Measurements from ENCODE around the gene GPRC5C.
"Not testable (repeated sequence)": the region's sequence is repeated elsewhere in the genome, so short reads cannot be mapped to it uniquely, and the experiment has no call there.

The GPRC5C gene

GRCh38 chr17:74392848-74393247 lies 39.0 kb upstream of the GPRC5C start:
- H3K4me3 ChIP-seq (ENCODE audit: extremely low read depth, insufficient read depth, low read length, poor library complexity, severe bottlenecking) = no peak overlapping the region
- WGBS, 2 experiments (ENCODE audit: insufficient coverage in 2 of 2) = 54 to 67% methylated on average over 3 of the region's 5 CpGs

GRCh38 chr17:74393346-74393942 lies 38.4 kb upstream of the GPRC5C start:
- H3K9me3 ChIP-seq (ENCODE audit: control insufficient read depth, low read length) = no peaks in the 10 kb centered on the region
- H3K4me3 ChIP-seq (ENCODE audit: extremely low read depth, insufficient read depth, low read length, poor library complexity, severe bottlenecking) = no peak overlapping the region
- 88 to 93% methylated on average over 4 to 6 of the region's 6 CpGs for WGBS, 2 experiments (ENCODE audit: insufficient coverage in 2 of 2)
- H3K27ac ChIP-seq (ENCODE audit: low read depth, low read length, severe bottlenecking) = no peak overlapping the region
- H3K36me3 ChIP-seq (ENCODE audit: control insufficient read depth, insufficient read depth, low read length) = no peaks in the 10 kb centered on the region
- H3K4me1 ChIP-seq (ENCODE audit: control insufficient read depth, insufficient read depth, low read length, poor library complexity, severe bottlenecking) = peaks cover 18% of the 10 kb centered on the region

More at GRCh38 chr17:74392848-74393247, 39.0 kb upstream of the GPRC5C start:
- Histone ChIP-seq H3K36me3 (ENCODE audit: control insufficient read depth, insufficient read depth, low read length) (no peaks in the 10 kb centered on the region), H3K27ac (ENCODE audit: low read depth, low read length, severe bottlenecking) (no peak overlapping the region), H3K4me1 (ENCODE audit: control insufficient read depth, insufficient read depth, low read length, poor library complexity, severe bottlenecking) (peaks cover 20% of the 10 kb centered on the region), H3K9me3 (ENCODE audit: control insufficient read depth, low read length) (no peaks in the 10 kb centered on the region)

- peak overlapping the region; percentile 62 for H3K27ac ChIP-seq (ENCODE audit: low read depth, low read length, severe bottlenecking)
- no peaks in the 10 kb centered on the region for H3K9me3 ChIP-seq (ENCODE audit: control insufficient read depth, low read length)
- no peaks in the 10 kb centered on the region for H3K36me3 ChIP-seq (ENCODE audit: control insufficient read depth, insufficient read depth, low read length)
- no peak overlapping the region for H3K4me3 ChIP-seq (ENCODE audit: extremely low read depth, insufficient read depth, low read length, poor library complexity, severe bottlenecking)
- 84 to 90% methylated on average over 8 to 9 of the region's 12 CpGs for WGBS, 2 experiments (ENCODE audit: insufficient coverage in 2 of 2)
- peaks cover 13% of the 10 kb centered on the region for H3K4me1 ChIP-seq (ENCODE audit: control insufficient read depth, insufficient read depth, low read length, poor library complexity, severe bottlenecking)
Measured at GRCh38 chr17:74394275-74394950, 37.5 kb upstream of the GPRC5C start.

DNA sequence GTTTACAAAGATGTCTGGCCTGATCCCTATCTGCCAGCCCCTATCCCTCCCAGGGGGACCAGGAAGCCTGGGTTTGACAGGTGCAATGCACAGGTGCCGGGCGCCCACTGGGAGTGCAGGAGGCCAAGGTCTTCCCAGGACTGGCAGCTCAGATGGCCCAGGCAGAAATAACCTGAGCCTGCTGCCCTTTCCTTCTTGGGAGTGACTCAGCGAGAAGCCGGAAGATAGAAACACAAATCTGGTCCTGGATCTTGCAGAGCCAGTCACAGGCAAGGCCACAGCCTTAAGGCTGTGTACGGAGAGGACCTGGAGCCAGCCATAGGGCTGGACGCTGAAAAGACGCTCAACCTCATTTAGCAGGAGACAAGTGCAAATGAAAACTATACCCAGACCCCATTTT lies 36.9 kb upstream of the GPRC5C start:
- 95 to 98% methylated on average over 7 of the region's 7 CpGs for WGBS, 2 experiments (ENCODE audit: insufficient coverage in 2 of 2)

GRCh38 chr17:74396567-74396966 lies 35.3 kb upstream of the GPRC5C start:
- Histone ChIP-seq H3K4me1 (ENCODE audit: control insufficient read depth, insufficient read depth, low read length, poor library complexity, severe bottlenecking) (peaks cover 10% of the 10 kb centered on the region), H3K4me3 (ENCODE audit: extremely low read depth, insufficient read depth, low read length, poor library complexity, severe bottlenecking) (no peak overlapping the region), H3K27ac (ENCODE audit: low read depth, low read length, severe bottlenecking) (no peak overlapping the region), H3K9me3 (ENCODE audit: control insufficient read depth, low read length) (no peaks in the 10 kb centered on the region), H3K36me3 (ENCODE audit: control insufficient read depth, insufficient read depth, low read length) (no peaks in the 10 kb centered on the region)
- WGBS, 2 experiments (ENCODE audit: insufficient coverage in 2 of 2) = 80 to 100% methylated on average over 1 of the region's 4 CpGs

More for the DNA sequence above, 36.9 kb upstream of the GPRC5C start:
- no peaks in the 10 kb centered on the region for H3K9me3 ChIP-seq (ENCODE audit: control insufficient read depth, low read length)
- peaks cover 13% of the 10 kb centered on the region for H3K4me1 ChIP-seq (ENCODE audit: control insufficient read depth, insufficient read depth, low read length, poor library complexity, severe bottlenecking)
- H3K36me3 ChIP-seq (ENCODE audit: control insufficient read depth, insufficient read depth, low read length) = no peaks in the 10 kb centered on the region
- H3K4me3 ChIP-seq (ENCODE audit: extremely low read depth, insufficient read depth, low read length, poor library complexity, severe bottlenecking) = no peak overlapping the region
- peak overlapping the region; percentile 62 for H3K27ac ChIP-seq (ENCODE audit: low read depth, low read length, severe bottlenecking)

DNA sequence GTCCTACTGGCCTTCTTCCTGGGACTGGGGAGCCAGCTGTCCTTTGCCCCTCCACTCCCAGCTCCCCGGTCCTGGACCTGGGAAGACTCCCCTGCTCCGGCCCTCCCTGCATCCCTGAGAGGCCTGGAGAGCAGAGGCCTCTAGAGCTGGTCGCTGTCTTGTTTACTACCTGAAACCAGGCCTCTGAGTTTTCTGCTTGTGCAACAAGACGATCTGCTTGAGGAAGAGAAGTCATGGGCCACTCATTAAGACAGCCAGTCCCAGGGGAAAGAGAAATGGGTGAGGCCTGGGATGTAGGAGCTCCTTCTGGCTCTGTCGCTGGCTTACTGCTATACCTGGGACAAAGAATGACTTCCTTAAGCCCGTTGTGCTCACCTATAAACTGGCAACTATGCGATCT lies 29.8 kb upstream of the GPRC5C start:
- Histone ChIP-seq H3K27ac (ENCODE audit: low read depth, low read length, severe bottlenecking) (no peak overlapping the region), H3K4me1 (ENCODE audit: control insufficient read depth, insufficient read depth, low read length, poor library complexity, severe bottlenecking) (peaks cover 16% of the 10 kb centered on the region), H3K36me3 (ENCODE audit: control insufficient read depth, insufficient read depth, low read length) (no peaks in the 10 kb centered on the region), H3K4me3 (ENCODE audit: extremely low read depth, insufficient read depth, low read length, poor library complexity, severe bottlenecking) (no peak overlapping the region), H3K9me3 (ENCODE audit: control insufficient read depth, low read length) (no peaks in the 10 kb centered on the region)
- 92 to 99% methylated on average over 7 of the region's 7 CpGs for WGBS, 2 experiments (ENCODE audit: insufficient coverage in 2 of 2)

DNA sequence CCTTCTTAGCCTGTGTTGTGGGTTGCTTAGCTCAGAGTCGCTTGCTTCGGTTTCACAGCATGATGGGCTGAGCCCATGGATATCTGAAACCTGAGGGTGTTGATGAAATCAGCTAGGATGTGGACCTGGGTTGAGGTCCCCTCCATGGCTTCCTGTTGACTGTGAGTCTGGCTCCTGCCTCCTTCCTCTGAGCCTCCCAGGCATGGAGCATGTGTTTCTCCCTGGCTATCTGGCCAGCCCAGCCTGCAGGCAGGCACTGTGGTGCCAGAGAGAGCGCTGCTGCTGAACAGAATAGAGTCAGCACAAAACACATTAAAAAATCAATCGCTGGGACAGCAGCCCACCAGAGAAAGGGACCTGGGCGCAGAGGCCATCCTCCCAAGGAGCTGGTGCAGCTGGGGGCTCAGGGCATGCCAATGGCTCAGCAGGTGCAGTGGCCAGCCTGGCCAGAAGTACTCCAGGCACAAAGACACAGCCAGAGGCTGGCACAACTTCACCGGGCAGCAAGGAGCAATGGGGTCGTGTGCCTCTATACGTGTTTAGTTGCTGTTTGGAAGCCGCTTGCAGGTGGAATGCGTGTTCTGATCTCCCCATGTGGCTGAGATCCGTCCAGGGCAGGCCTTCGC lies 28.3 kb upstream of the GPRC5C start:
- Histone ChIP-seq H3K4me3 (ENCODE audit: extremely low read depth, insufficient read depth, low read length, poor library complexity, severe bottlenecking) (no peak overlapping the region), H3K27ac (ENCODE audit: low read depth, low read length, severe bottlenecking) (peak overlapping the region; percentile 23), H3K36me3 (ENCODE audit: control insufficient read depth, insufficient read depth, low read length) (no peaks in the 10 kb centered on the region), H3K4me1 (ENCODE audit: control insufficient read depth, insufficient read depth, low read length, poor library complexity, severe bottlenecking) (peaks cover 17% of the 10 kb centered on the region), H3K9me3 (ENCODE audit: control insufficient read depth, low read length) (no peaks in the 10 kb centered on the region)
- WGBS, 2 experiments (ENCODE audit: insufficient coverage in 2 of 2) = 59 to 67% methylated on average over 9 of the region's 12 CpGs

- peaks cover 20% of the 10 kb centered on the region for H3K4me1 ChIP-seq (ENCODE audit: control insufficient read depth, insufficient read depth, low read length, poor library complexity, severe bottlenecking)
- WGBS, 2 experiments (ENCODE audit: insufficient coverage in 2 of 2) = 10 to 50% methylated on average over 2 of the region's 7 CpGs
- H3K36me3 ChIP-seq (ENCODE audit: control insufficient read depth, insufficient read depth, low read length) = no peaks in the 10 kb centered on the region
- H3K27ac ChIP-seq (ENCODE audit: low read depth, low read length, severe bottlenecking) = peak overlapping the region; percentile 41
- H3K9me3 ChIP-seq (ENCODE audit: control insufficient read depth, low read length) = no peaks in the 10 kb centered on the region
- H3K4me3 ChIP-seq (ENCODE audit: extremely low read depth, insufficient read depth, low read length, poor library complexity, severe bottlenecking) = no peak overlapping the region
Measured at GRCh38 chr17:74404218-74404617, 27.7 kb upstream of the GPRC5C start.

DNA sequence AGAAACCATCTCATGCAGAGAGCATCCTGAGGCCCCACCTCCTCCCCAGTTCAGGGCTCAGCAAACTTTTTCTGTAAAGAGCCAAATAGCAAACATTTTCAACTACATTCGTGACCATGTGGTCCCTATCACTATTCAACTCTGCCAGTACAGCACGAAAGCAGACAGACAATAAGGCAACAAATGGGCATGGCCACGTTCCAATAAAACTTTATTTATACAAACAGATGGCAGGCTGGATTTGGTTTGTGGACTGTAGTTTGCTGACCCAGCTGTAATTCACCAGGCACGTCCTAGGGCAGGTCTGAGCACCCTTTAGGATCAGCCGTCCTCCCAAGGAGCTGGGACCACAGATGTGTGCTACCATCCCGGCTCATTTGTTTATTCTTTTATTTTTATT lies 27.1 kb upstream of the GPRC5C start:
- H3K27ac ChIP-seq (ENCODE audit: low read depth, low read length, severe bottlenecking) = peak overlapping the region; percentile 41
- no peak overlapping the region for H3K4me3 ChIP-seq (ENCODE audit: extremely low read depth, insufficient read depth, low read length, poor library complexity, severe bottlenecking)
- peaks cover 22% of the 10 kb centered on the region for H3K4me1 ChIP-seq (ENCODE audit: control insufficient read depth, insufficient read depth, low read length, poor library complexity, severe bottlenecking)
- no peaks in the 10 kb centered on the region for H3K9me3 ChIP-seq (ENCODE audit: control insufficient read depth, low read length)
- 78 to 90% methylated on average over 2 of the region's 6 CpGs for WGBS, 2 experiments (ENCODE audit: insufficient coverage in 2 of 2)
- no peaks in the 10 kb centered on the region for H3K36me3 ChIP-seq (ENCODE audit: control insufficient read depth, insufficient read depth, low read length)

- peaks cover 26% of the 10 kb centered on the region for H3K4me1 ChIP-seq (ENCODE audit: control insufficient read depth, insufficient read depth, low read length, poor library complexity, severe bottlenecking)
- H3K4me3 ChIP-seq (ENCODE audit: extremely low read depth, insufficient read depth, low read length, poor library complexity, severe bottlenecking); H3K27ac ChIP-seq (ENCODE audit: low read depth, low read length, severe bottlenecking); H3K9me3 ChIP-seq (ENCODE audit: control insufficient read depth, low read length); H3K36me3 ChIP-seq (ENCODE audit: control insufficient read depth, insufficient read depth, low read length): not testable (repeated sequence)
- 86 to 92% methylated on average over 4 of the region's 5 CpGs for WGBS, 2 experiments (ENCODE audit: insufficient coverage in 2 of 2)
Measured at GRCh38 chr17:74405311-74405710, 26.6 kb upstream of the GPRC5C start.

DNA sequence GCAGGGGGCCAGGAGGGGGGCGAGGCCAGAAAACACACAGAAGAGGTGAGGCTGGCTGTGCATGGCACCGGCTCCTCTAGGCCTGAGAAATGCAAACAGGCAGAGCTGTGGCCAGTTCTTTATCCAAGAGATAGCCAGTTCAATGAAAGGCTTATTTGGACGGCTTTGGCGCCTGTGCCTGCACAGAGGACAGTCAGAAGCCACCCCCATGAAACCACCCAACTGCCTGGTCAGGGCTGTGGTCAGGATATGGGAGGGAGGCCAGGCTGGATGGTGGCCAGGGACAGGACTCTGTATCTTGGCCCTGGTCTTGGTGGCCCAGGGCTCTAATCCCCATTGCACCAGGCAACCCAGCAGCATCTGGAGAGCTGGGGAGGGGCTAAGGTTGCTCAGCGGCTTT lies 24.5 kb upstream of the GPRC5C start:
- H3K4me3 ChIP-seq (ENCODE audit: extremely low read depth, insufficient read depth, low read length, poor library complexity, severe bottlenecking) = no peak overlapping the region
- peaks cover 4% of the 10 kb centered on the region for H3K9me3 ChIP-seq (ENCODE audit: control insufficient read depth, low read length)
- peaks cover 26% of the 10 kb centered on the region for H3K4me1 ChIP-seq (ENCODE audit: control insufficient read depth, insufficient read depth, low read length, poor library complexity, severe bottlenecking)
- WGBS, 2 experiments (ENCODE audit: insufficient coverage in 2 of 2) = 92 to 95% methylated on average over 4 of the region's 5 CpGs
- H3K27ac ChIP-seq (ENCODE audit: low read depth, low read length, severe bottlenecking) = no peak overlapping the region
- no peaks in the 10 kb centered on the region for H3K36me3 ChIP-seq (ENCODE audit: control insufficient read depth, insufficient read depth, low read length)

All from mesodermal cell (in vitro differentiated cells).